NAMALWA (cell line): Measurements from ENCODE around the gene CABP4.
"Not testable (repeated sequence)": the region's sequence is repeated elsewhere in the genome, so short reads cannot be mapped to it uniquely, and the experiment has no call there.

ENCODE experiments used
- DNase-seq: peaks from one replicate; pipeline ENCODE4 v3.0.0-alpha.2; 2015; ENCODE audit warnings: low spot score

CABP4 gene

GRCh38 chr11:67453816-67454732 is 1.1 kb upstream of the CABP4 start:
- DNase-seq: no peak

- DNase-seq: no peak
These were observed 1.0 kb downstream of the CABP4 start for GRCh38 chr11:67456068-67456705.

DNA sequence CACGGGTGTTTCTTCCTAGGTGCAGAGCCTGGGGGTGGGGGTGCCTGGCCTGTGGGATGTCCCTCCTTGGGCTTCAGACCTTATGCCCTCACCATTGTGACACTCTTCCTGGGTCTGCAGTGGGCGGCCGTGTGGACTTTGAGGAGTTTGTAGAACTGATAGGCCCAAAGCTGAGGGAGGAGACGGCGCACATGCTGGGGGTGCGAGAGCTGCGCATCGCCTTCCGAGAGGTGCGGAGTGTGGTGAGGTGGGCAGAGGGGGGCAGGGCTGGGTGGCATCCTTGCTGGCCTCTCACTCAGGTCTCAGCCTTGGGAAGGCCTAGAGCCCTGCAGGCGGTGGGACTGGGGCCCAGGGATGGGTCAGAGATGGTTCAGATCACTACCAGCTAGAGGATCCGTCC is 2.3 kb downstream of the CABP4 start:
- no peak for DNase-seq

GRCh38 chr11:67458266-67458665 is 3.1 kb downstream of the CABP4 start:
- DNase-seq: no peak

DNA sequence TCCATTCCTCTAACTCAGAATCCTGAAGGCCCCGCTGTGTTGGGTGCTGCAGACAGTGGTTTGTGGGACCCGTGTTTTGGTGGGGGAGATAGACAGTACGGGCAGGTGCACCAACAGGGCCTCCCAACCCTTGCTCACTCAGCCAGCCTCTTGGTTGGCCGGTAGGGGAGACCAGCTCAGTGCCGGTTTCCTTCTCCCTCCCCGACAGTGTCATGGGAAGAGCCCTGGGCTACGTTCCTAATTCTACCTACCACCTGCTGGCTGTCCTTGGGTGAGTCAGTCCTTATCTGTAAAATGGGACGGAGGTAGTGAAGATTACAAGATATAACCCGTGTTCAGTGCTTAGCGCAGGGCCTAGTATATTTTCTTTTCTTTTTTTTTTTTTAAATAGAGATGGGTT is 8.0 kb downstream of the CABP4 start:
- DNase-seq: no peak

DNA sequence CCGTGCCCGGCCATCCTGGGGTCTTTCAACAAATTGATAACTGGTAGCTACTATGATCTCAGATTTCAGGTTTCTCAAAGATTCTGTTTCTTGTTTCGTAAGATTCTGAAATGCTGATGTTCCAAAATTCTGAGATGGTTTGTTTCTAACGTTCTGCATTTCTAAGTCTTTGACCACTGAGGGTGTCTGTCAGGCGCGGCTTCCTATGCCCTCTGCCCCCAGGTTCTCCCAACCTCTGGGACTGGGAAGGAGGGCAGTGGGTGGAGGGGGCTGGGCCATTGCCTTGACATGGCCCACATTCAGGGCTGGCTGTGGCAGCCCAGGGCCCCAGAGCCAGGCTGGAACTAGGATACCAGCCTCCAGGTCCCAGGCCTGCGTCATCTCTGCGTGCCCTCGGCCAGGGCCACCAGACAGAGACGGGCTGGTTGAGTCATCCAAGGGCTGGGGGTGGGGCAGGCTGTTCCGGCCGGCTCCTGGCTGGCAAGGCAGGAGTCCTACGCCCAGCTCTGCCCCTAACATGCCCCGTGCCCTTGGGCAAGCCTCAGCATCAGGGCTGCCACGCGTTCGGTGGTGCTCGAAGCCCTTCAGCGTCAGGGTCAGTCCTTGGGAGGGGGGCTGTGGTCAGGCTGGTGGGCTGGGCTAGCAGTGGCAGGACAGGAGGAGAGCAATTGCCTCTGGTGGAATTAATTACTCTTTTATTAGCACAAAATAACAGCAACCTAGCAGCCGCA is 8.7 kb downstream of the CABP4 start:
- DNase-seq: no peak

GRCh38 chr11:67464411-67465188 is 9.4 kb downstream of the CABP4 start:
- DNase-seq: peak; percentile 96

- no peak for DNase-seq
These were observed 10.0 kb downstream of the CABP4 start for GRCh38 chr11:67465189-67465510.

- DNase-seq: not testable (repeated sequence)
These were observed 10.4 kb downstream of the CABP4 start for GRCh38 chr11:67465530-67465929.

DNA sequence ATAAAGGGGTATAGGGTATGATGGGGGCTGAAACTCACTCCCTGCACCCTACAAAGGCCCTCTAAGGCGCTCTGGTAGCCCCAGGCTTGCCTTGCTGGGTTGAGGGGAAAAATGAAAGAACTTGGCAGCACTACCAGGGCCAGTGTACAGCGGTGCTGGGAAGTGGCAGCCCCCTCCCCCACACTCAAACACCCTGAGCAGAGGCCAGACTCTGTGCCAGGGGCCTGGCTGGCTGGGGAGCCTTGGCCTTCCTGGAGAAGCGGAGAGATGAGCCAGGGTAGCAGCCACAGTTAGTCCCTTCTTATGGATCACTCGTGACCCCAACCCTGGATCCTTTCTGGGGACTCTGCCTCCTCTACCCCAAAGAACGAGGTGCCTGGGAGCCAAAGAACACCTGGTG is 11.2 kb downstream of the CABP4 start:
- no peak for DNase-seq

DNA sequence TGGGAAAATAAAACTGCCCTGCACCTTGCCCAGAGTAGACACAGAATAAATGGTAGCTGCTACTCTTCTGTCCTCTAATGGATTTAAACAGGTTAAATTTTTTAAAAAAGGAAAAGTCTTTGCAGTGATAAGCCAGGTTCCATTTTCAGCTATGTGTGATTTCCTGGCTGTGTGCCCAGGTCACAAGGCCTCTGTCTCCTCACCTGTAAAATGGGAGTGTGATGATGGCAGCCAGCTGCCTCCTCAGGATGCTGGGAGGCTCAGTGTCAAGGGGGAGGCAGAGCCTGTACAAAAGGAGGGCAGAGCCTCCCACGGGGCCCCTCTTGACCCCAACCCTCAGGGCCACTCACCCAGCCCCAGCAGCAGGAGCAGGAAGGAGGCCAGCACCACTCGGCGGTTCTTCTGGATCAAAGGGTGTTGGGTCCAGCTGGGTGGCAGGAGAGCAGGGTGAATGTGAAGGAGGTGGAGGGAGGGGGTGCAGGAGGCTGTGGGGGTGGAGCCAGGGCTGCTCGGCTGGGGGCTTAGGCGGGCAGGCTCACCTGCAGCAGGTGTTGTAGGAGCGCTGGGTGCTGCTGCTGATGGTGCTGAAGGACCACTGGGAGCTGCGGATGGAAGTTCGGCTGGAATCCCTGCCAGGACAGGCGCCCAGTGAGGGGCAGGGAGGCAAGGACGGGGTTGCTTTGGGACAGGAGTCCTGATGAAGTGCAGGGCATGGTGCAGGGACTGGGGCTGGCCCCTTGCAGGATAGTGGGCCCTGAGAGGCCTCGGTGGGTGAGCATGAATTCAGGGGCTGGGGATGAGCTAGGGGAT is 12.0 kb downstream of the CABP4 start:
- no peak for DNase-seq

DNA sequence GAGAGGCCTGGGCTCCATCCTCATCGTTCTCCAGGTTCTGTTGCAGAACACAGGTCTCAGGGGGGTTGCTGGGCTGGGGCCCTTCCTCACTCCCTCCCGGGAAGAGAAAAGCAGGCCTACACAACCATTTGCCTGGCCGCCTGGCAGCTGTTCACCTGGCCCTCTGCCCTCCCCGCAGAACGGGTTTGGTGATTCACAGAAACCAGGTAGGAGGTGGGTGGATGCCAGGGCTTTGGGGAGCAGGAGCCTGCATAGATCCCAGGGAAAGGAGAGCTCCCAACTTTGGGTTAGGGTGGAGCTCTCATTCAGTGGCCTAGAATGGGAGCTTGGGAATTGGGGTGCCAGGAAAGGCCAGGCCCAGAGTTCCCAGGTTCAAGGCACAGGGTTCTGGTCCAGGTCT is 12.9 kb downstream of the CABP4 start:
- DNase-seq: no peak

GRCh38 chr11:67468456-67468758 is 13.3 kb downstream of the CABP4 start:
- peak; percentile 41 for DNase-seq

- DNase-seq: peak; percentile 92
These were observed 13.8 kb downstream of the CABP4 start, which contains the start of gene TMEM134 for GRCh38 chr11:67468759-67469507. TMEM134 (minus strand) TSS chr11:67469251; CDS start chr11:67469192, 59 bp downstream.

- no peak for DNase-seq
These were observed 14.3 kb downstream of the CABP4 start for GRCh38 chr11:67469508-67469811.

GRCh38 chr11:67470337-67471002 is 15.3 kb downstream of the CABP4 start:
- DNase-seq: no peak

- DNase-seq: no peak
These were observed 17.7 kb downstream of the CABP4 start for GRCh38 chr11:67472882-67473281.

GRCh38 chr11:67476692-67477091 is 21.5 kb downstream of the CABP4 start:
- DNase-seq: not testable (repeated sequence)

DNA sequence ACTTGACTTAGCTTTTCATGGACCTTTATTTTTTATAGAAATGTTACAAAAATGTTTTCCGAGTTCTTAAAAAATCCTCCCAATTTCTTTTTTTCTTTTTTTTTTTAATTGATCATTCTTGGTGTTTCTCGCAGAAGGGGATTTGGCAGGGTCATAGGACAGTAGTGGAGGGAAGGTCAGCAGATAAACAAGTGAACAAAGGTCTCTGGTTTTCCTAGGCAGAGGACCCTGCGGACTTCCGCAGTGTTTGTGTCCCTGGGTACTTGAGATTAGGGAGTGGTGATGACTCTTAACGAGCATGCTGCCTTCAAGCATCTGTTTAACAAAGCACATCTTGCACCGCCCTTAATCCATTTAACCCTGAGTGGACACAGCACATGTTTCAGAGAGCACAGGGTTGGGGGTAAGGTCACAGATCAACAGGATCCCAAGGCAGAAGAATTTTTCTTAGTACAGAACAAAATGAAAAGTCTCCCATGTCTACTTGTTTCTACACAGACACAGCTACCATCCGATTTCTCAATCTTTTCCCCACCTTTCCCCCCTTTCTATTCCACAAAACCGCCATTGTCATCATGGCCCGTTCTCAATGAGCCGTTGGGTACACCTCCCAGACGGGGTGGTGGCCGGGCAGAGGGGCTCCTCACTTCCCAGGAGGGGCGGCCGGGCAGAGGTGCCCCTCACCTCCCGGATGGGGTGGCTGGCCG is 22.3 kb downstream of the CABP4 start:
- DNase-seq: not testable (repeated sequence)
